Measurements from ENCODE around the gene MS4A10. TPM values are rescaled to one million over a fixed set of nuclear protein-coding genes. Genes with fewer than 3 reads are reported as not detected.

Gene MS4A10
- polyA plus RNA-seq, 4 donors, result 0.10 to 0.25 (median 0.16) TPM

- DNase-seq (ENCODE audit: low read depth in 4 of 4, low spot score in 2 of 4), result no peak
These were observed 60.2 kb downstream of the MS4A10 start for GRCh38 chr11:60845338-60845737.

DNA sequence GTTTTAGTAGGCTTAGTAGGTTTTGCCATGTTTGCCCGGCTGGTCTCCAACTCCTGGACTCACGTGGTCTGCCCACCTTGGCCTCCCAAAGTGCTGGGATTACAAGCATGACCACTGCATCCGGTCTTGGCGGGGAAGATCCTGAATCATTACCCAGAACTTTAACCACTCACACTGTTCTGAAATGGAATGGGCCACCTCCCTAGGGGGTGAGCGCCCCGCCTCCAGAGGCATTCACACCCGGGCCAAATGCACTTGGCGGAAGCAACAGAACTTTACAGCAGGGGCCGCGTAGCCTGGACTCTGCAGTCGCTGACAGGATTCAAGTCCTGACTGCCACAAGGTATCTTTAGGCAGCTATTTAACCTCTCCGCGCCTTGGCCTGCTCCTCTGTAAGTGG is 62.1 kb downstream of the MS4A10 start:
- DNase-seq (ENCODE audit: low read depth in 4 of 4, low spot score in 2 of 4), result no peak

GRCh38 chr11:60847896-60848295 is 62.8 kb downstream of the MS4A10 start:
- DNase-seq (ENCODE audit: low read depth in 4 of 4, low spot score in 2 of 4), result no peak

- DNase-seq (ENCODE audit: low read depth in 4 of 4, low spot score in 2 of 4), result no peak
These were observed 63.6 kb downstream of the MS4A10 start for GRCh38 chr11:60848714-60849151.

DNA sequence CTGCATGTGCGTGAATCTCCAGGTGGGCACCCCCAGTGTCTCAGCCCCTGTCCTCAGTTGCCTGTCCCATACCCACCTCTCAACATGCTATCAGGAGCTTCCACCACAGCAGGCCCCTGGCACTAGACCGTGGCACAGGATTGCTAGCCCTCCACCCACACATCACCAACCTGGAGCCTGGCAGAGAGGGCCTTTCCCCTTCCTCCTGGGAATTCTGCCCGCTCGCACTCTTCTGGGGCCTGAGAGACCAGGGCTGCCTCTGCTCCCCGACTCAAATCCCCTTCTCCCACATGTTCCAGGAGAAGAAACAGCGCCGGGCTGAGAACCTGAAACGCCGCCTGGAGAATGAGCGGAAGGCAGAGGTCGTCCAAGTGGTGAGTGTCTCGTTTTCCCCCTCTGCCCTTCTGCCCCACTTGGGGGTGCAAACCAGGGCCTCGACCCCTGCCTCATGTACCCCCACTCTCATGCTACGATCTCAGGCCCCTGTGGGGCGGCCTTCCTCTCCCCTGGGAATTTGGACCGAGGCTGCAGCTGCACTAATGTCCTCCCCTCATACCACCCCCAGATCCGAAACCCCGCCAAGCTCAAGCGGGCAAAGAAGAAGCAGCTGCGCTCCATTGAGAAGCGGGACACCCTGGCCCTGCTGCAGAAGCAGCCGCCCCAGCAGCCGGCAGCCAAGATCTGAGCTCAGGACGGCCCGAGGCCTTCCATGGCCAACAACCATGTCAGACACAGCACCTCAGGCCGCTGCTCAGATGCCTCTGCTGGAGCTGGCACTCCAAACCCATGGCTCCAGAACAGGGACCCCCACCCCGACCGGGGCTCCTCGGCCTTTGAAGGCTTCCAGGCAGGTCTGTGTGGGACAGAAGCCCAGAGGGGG is 64.7 kb downstream of the MS4A10 start:
- DNase-seq (ENCODE audit: low read depth in 4 of 4, low spot score in 2 of 4), result no peak

Other genes with a start within 250 kb of the MS4A10 start
- gene MS4A8, start 85.7 kb upstream of the MS4A10 start, polyA plus RNA-seq (ENCODE audit: insufficient read length in 4 of 4), result not detected
- not detected for gene MS4A18, start 60.6 kb upstream of the MS4A10 start, polyA plus RNA-seq (ENCODE audit: insufficient read length in 4 of 4)
- not detected for gene MS4A15, start 28.5 kb upstream of the MS4A10 start, polyA plus RNA-seq (ENCODE audit: insufficient read length in 4 of 4)
- 10 to 100 TPM; 15.9 to 25.8 (median 22.0) TPM for gene CCDC86, start 56.8 kb downstream of the MS4A10 start, polyA plus RNA-seq (ENCODE audit: insufficient read length in 4 of 4)
- under 1 TPM; 0.18 to 0.39 (median 0.20) TPM for gene PTGDR2, start 70.6 kb downstream of the MS4A10 start, polyA plus RNA-seq (ENCODE audit: insufficient read length in 4 of 4)
- gene ZP1, start 82.2 kb downstream of the MS4A10 start, polyA plus RNA-seq (ENCODE audit: insufficient read length in 4 of 4), result under 1 TPM in 1 of 4 donors, not detected in 3; 0.22 TPM
- gene PRPF19, start 121.3 kb downstream of the MS4A10 start, polyA plus RNA-seq (ENCODE audit: insufficient read length in 4 of 4), result 100 to 1,000 TPM; 113 to 153 (median 130) TPM
- 100 to 1,000 TPM in 1 of 4 donors, 10 to 100 TPM in 3; 76.1 to 111 (median 91.6) TPM for gene TMEM109, start 128.8 kb downstream of the MS4A10 start, polyA plus RNA-seq (ENCODE audit: insufficient read length in 4 of 4)
- 100 to 1,000 TPM in 1 of 4 donors, 10 to 100 TPM in 3; 41.3 to 109 (median 88.1) TPM for gene TMEM132A, start 139.1 kb downstream of the MS4A10 start, polyA plus RNA-seq (ENCODE audit: insufficient read length in 4 of 4)
- 10 to 100 TPM; 19.1 to 24.5 (median 20.6) TPM for gene SLC15A3, start 166.8 kb downstream of the MS4A10 start, polyA plus RNA-seq (ENCODE audit: insufficient read length in 4 of 4)
- gene CD6, start 186.3 kb downstream of the MS4A10 start, polyA plus RNA-seq (ENCODE audit: insufficient read length in 4 of 4), result 1 to 10 TPM in 3 of 4 donors, under 1 TPM in 1; 0.62 to 1.8 (median 1.4) TPM